NOMO-1 treated with dmso at 0.1 percent for 144 hours (cell line): ENCODE data around the gene IL22RA1.

Experiments
- DNase-seq: peaks from one replicate; lab custom pipeline; 2025; ENCODE audit not compliant: unreplicated experiment; lab: John Stamatoyannopoulos, UW

The IL22RA1 gene

DNA sequence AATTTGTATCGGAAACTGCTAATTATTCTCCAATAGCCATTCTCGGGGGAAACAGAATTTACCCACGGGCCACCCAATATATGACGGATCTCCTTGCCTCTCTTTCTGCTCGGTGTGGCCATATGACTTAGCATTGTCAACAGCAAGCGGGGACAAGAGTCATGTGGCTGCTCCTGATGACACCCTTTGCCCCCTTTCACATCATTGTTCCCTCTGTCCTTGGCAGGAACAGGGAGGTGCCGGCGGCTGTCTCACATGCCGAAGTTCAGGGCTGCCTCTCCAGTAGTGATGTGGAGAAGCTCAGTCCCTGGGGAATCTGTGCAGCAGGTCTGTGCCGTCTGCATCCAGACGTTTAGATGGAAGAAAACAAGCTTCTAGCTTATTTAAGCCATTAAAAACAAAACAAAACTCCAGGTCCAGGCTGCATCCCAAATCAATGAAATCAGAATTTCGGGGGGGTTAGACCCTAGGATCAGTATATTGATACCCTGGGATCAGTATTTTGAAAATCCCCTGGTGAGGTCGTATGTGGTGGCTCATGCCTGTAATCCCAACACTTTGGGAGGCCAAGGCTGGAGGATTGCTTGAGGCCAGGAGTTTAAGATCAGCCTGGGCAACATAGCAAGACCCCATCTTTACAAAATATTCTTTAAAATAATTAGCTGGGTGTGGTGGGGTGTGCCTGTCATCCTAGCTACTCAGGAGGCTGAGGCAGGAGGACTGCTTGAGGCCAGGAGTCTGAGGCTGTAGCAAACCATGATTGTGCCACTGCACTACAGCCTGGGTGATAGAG is 41.8 kb downstream of the IL22RA1 start:
- no peak for DNase-seq

DNA sequence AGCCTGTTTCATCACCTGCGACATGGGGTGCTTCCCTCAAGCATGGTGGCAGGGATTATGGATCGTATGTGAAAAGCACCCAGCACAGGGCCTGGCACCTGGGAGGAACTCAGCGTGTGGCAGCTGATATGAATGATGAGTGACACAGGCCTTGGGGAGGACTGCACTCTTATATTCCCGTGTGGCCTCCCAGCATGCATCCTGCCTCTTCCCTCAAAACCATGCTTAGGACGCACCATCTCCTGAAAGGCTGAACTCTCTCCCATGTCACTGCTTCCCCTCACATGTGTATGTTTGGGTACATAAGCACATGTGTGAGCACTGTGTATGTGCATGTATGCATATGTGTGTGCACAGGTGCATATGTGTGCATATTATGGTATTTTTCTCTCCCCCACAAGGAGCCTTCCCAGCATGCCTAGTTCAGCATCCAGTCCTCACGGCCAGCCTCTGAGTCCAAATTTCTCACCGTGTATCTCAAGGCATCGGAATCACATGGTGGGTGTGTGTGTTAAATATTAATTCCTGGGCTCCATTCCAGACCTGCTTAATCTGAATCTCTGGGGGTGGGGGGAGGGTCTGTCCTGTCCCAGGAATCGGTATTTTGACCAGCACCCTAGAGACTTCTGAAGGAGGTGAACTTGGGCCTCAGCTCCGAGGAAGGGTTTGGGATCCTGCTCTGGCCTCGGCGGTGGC is 43.8 kb downstream of the IL22RA1 start:
- DNase-seq, result no peak

DNA sequence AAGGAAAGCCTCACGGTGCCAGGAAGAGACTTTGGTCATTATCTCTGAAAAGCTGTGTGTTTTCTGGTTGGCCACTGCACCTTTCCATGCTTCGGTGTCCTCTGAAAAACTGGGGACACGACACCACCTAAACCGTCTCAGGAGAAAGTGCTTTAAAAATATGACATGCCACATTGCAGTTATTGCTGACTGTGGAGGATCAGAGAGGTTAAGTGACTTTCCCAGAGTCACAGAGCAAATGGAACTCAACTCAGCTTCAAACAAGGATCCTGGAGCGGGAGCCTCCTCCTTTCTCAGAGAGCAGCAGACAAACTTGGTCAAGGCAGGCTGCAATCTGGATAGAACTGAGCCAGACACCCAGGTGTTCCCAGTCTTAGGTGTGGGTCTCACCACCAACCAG is 44.8 kb downstream of the IL22RA1 start:
- DNase-seq, result no peak

DNA sequence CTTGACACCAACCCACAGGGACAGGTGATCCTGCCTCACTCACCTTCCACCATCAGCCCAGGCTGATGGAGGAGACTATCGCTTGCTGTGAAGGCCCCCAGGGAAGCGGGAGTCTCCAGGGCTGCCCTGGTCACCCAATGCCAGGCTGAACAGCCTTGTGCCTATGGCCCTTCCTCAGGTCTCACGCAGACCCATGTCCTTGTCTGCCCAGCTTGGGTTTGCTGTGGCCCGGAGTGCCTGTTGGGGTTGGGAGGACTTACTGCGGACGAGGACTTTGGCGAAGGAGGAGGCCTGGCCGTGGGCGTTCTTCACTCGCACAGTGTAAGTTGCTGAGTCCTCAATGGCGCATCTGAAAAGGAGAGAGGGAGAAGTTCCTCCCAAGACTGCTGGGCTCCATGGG is 45.3 kb downstream of the IL22RA1 start:
- DNase-seq, result no peak

DNA sequence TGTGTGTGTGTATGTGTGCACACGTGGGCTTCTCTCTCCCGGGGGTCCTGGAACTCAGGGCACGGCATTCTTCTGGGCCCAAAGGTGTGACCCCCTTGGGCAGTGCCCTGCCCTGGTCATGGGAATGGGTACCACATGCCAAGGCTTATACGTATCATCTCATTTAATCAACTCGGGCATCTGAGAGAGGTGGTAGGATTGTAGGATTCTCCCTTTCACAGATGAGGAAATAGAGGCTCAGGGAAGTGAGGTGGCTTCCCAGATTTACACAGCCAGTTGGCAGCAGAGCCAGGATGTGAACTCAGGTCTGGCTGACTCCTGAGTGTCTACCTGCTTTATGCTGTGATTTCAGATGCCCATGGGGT is 46.2 kb downstream of the IL22RA1 start:
- DNase-seq, result no peak

DNA sequence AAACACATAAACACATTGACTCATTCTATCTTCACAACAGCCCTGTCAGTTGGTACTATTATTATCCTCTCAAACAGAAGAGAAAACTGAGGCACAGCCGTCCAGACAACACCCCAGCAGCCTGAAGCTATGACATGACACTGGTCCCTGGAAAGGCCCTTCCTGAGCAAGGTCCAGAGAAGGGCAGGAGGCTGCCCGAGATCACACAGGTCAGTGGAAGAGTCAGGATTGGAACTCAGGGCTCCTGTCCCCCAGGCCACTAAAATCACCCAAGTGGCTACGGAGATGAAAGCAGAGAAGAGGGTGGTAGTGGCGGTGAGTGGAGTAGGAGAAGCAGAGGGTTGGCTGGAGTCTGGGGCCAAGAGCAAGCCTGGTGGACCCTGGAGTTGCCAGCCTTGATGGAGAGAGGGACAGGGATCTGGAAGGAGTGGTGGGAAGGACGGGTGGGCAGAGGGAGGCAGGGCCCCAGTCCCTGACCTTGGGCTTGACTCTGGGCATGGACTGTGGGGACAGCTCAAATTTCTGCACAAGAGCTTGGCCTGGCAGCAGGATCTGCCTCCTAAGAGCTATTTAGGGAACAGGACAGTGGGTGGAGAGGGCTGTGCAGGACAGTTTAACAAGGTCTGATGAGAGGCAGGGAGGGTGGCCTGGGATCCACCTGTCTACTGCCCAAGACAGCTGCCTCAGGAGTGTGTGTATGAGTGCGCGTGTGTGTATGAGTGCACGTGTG is 46.8 kb downstream of the IL22RA1 start:
- no peak for DNase-seq

DNA sequence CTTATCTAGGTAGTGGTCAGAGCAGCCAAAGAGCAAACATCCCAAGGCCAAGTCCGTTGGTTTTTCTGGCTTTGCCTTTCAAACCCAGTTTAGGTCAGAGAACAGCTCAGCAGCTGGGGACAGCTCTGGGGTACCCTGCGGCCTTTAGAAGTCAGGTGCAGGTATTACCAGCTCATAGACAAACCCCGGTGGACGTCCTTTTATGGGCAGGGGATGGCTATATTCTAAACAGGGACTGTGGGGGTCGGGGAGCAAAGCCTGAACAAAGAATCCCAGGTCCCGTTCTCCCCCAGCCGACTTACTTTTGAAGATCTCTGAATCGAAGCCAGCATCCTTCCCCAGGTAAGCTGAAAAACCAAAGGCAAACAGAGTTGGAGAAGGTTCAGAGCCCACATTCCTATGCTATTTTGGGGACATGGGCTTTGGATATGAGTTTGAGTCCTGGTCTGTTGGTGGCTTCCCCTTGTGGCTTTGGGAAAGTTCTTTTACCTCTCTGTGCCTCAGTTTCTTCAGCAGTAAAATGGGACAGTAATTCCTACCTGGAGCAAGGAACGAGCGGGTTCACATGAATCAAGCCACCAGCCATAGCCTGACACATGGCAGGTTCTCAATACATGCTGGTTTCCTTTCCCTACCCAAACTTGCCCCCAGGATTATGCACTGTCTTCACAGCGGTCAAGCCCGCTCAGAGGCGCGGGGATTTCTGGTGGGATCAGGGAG is 47.6 kb downstream of the IL22RA1 start:
- no peak for DNase-seq

DNA sequence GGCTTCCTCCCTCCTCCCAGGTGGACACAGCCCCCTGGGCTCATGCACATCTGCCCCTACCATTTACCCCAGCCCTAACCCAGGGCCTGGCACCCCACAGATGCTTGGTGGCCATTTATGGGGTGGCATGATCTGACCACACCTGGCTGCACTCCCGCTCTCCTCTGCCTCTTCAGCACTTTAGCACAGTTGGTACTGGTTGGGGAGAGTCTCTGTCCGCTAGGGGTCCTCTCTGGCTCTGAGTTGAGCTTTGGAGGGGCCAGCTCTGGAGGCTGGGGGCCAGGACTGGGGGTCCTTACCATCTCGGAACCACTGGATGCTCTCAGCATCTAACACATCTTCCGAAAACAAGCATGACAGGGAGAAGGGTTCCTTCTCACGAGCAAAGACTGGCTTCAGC is 48.4 kb downstream of the IL22RA1 start:
- no peak for DNase-seq

DNA sequence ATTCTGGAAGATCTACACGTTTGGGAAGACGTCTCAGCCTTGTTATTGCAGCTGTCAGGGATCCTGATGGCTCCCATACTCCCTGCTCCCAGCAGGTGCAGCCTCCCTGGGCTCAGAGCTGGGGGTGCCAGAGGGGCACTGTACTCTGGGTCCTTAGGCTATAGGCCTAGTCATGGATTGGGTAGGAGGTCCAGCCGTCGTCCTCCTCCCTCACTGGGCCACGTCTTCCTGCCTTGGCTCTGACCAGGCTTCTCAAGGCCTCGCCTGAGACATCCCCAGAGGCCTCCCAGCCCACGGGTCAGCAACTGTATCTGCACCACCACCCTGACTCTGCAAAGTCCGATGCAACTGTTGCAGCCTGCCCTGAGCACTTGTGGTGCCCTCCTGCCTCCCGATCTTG is 49.2 kb downstream of the IL22RA1 start:
- no peak for DNase-seq

DNA sequence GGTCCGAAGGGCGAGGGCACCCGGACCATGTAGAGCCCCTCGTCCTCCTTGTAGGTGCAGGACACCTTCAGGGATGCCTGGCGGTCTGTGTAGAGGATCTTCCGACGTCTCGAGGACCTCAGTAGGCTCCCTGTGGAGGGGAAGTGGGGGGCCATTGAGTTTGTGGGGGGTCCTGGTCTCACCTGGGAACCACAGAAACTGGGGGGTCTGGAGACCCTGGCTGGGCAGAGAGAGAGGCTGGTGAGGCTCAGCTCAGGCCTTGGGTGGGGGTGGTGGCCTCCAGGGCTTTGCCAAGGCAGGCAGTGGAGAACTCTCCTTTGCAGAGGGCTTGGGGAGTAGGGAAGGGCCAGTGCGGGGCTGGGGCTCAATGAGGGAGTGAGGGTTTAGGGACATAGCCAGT is 50.0 kb downstream of the IL22RA1 start:
- DNase-seq, result no peak

DNA sequence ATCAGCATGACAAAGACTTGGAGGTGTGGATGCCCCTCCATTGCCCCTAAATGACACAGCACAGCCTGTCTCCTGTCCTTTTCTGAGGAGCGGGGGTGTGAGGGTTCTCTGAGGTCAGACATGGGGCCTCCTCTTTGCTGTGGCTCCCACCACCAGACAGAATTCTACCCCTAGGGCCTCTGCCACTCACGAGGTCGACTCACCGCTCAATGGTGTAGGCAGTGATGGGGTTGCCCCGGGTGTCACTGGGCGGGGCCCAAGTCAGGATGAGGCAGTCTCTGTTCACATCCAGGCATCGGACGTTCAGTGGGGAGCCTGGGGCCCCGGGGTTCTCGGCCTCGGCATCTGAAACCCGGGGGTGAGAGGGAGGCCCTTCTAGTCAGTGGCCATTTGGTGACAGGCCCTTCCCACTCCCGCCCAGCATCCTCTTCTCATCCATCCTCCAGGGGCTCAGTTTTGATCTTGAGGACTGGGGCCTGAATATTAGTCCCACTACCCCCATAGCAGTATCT is 50.9 kb downstream of the IL22RA1 start:
- DNase-seq, result no peak

DNA sequence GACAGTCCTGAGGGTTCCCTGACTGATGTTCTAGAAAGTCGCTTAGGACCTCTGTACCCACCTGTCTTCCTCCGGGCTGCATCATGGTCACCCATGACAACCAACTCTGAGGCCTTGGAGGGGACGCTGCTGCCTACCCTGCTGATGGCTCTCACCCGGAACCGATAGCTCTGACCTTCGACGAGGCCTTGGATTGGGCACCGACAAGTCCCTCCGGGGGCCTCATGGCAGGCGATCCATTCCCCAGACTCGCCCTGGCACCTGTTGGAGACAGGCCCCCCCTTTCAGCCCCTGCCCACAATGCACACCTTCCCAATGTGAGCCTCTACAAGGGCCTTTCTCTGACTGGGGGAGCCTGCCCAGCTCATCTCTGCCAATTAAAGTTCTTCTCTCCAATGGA is 52.2 kb downstream of the IL22RA1 start:
- no peak for DNase-seq

DNA sequence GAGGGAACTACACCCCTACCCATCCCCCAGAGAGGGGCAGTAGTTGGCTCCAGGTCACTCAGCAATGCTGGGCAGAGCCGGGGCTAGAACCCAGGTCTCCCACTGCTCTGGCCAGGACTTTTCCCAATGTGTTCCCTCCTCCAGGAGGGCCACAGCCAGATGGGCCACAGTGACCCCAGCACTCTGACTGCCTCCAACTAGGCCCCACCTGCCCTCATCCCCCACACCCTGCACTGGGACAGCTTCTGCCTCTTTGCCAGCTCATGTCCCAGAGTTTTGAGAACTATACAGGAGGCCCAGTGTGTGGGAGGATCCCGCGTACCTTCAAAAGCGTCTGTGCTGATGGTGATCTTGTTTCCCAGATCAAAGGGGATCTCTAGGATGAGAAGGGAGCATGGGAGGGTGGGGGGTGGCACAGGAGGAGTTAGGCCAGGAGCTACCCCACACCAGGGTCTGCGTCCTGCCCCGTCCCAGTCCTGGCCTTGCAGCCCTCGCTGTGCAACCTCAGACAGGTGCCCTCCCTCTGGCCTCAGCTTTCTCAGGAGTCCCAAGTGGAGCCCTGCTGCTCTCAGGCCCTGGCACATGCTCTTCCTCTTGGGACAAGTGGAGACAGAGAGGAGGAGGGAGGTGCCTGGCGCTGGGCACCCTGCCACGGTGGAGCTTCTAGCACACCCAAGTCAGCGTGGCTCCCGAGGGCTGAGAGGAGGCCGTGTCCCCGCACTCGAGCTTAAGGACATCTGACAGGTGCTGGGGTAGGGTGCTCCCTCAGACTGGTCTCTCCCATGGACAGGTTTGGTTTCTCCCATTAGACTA is 53.0 kb downstream of the IL22RA1 start:
- no peak for DNase-seq

DNA sequence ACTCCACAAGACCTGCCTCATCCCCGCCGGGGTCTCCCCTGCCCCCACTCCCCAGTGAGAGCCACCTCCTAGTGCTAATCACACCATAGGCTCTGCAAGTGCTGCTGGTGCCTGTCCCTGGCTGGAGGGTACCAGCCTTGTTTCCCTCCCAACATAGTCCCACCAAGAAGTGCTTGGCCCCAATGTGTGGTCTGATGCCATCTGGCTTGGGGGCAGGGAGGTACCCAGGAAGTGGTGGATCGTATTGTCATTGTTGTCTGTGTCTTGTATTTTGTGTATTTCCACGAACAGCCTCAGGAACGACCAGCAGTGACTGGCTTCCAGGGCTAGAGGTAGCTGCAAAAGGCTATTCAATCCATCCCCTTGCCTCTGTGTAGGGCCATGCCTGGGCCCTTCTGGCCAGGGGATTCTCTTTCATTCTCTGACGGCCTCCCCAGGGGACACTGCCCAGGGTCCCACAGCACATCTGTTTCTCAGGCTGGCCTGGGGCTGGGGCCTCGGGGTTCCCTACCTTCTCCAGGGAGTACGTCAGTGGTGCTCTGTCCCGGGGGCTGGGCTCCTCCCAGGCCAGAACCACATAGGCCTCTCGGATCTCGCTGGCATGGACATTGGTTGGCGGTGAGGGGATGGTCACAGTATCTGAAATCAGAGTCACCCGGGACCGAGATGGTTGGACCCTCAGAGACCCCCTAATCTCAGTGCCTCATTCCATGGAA is 53.8 kb downstream of the IL22RA1 start:
- no peak for DNase-seq

DNA sequence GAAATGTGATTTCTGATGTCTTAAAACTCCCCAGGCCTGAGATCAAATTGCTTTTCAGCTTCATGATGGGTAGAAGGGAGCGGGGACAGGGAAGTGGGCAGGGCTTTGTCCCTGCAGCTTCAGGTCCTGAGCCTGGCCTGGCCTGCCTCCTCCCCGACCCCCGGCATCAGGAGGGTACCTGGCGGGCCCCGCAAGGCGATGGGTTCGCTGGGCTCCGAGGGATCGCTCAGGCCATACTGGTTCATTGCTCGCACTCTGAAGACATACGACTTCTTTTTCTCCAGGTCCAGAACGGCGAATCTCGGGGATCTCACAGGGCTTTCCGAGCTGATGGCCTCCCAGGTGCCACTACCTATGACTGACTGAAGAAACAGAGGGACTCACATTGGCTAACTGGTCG is 56.5 kb downstream of the IL22RA1 start:
- DNase-seq, result no peak

DNA sequence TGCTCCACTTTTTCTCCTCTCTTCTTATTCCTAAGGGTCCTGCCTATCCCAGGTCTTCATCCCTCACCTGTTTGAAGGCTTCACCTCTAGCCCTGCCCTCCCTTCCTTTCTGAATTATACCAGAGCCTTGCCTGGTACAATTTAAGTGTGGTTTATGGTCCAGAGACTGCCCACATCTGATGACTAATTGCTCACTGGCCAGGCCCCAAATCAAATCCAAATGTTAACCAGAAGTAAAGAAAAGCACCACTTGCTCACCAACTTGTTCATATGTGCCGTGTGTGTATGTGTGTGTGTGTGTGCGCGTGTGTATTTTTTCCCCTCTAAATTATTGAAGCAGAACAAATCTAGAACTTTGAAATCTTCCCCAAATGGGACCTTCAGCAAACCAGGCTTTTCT is 57.4 kb downstream of the IL22RA1 start:
- no peak for DNase-seq

DNA sequence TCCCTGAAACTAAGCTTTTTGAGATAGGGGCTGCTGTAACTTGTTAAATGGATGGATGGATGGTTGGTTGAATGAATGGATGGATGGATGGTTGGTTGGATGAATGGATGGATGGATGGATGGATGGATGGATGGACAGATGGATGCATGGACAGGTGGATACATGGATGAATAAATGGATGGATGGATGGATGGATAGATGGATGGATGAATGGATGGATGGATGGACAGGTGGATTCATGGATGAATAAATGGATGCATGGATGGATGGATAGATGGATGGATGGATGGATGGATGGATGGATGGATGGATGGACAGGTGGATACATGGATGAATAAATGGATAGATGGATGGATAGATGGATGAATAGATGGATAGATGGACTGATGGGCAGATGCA is 57.9 kb downstream of the IL22RA1 start:
- DNase-seq, result no peak

DNA sequence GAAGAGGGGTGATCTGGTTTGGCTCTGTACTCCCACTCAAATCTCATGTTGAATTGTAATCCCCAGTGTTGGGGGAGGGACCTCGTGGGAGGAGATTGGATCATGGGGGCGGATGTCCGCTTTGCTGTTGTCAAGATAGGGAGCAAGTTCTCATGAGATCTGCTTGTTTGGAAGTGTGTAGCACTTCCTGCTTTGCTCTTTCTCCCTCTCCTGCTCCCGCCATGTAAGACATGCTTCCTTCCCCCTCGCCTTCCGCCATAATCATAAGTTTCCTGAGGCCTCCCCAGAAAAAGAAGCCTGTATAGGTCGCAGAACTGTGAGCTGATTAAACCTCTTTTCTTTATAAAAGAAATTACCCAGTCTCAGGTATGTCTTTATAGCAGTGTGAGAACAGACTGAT is 58.9 kb downstream of the IL22RA1 start:
- DNase-seq, result no peak

DNA sequence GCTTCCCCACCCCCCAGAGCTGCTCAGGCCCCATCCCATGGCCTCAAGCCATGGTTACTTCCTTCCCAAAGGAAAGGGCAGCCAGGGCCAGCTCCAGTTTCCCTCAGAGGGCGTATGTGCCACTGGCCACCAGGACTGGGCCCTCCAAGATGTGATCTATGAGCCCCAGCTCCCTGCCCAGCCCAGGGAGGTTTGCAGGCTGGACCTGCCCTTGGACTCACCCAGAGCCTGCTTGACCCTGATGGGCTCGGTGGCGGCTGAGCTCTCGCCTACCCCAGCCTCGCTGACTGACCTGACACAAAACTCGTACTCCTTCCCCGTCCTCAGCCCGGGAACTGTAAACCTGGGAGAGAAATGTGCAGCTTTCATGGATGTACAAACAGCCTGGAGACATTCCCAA is 60.6 kb downstream of the IL22RA1 start:
- DNase-seq, result no peak

DNA sequence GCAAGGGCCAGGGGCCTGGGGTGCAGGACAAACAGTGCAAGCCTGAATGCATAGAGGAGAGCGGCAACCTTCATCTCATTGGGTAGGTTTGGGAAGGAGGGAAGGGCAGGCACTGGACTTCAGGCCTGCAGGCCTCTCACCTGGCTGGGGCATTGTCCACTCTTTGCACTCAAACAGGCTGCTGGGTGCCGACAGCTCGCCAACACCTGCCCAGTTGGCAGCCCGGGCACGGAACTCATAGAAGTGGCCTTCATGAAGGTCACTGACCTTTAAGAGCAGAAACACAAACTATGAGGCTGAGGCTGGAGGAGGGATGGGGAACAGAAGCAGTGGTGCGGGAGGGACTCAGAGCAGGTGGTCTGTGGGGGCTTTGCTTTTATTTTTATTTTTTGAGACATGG is 61.8 kb downstream of the IL22RA1 start:
- no peak for DNase-seq
